Umbilical cord (tissue), 2 donors: ENCODE measurements around the gene CDKN2AIP. TPM values are rescaled to one million over a fixed set of nuclear protein-coding genes. Genes with fewer than 3 reads are reported as not detected.

Source experiments
- DNase-seq: peaks from one replicate; pipeline ENCODE4 v3.0.0-alpha.2; 2015; ENCODE audit warnings: low spot score
- total RNA-seq: library from RNA; depleted of rRNA; stranded (reverse); fragments of >200 nt; gene quantifications from one replicate; pipeline ENCODE4 v1.2.3, GENCODE V29; 2014; ENCODE audit warnings: low replicate concordance; ENCODE audit not compliant: insufficient read depth

CDKN2AIP gene, protein sequence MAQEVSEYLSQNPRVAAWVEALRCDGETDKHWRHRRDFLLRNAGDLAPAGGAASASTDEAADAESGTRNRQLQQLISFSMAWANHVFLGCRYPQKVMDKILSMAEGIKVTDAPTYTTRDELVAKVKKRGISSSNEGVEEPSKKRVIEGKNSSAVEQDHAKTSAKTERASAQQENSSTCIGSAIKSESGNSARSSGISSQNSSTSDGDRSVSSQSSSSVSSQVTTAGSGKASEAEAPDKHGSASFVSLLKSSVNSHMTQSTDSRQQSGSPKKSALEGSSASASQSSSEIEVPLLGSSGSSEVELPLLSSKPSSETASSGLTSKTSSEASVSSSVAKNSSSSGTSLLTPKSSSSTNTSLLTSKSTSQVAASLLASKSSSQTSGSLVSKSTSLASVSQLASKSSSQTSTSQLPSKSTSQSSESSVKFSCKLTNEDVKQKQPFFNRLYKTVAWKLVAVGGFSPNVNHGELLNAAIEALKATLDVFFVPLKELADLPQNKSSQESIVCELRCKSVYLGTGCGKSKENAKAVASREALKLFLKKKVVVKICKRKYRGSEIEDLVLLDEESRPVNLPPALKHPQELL
- 15.2 TPM for total RNA-seq

DNA sequence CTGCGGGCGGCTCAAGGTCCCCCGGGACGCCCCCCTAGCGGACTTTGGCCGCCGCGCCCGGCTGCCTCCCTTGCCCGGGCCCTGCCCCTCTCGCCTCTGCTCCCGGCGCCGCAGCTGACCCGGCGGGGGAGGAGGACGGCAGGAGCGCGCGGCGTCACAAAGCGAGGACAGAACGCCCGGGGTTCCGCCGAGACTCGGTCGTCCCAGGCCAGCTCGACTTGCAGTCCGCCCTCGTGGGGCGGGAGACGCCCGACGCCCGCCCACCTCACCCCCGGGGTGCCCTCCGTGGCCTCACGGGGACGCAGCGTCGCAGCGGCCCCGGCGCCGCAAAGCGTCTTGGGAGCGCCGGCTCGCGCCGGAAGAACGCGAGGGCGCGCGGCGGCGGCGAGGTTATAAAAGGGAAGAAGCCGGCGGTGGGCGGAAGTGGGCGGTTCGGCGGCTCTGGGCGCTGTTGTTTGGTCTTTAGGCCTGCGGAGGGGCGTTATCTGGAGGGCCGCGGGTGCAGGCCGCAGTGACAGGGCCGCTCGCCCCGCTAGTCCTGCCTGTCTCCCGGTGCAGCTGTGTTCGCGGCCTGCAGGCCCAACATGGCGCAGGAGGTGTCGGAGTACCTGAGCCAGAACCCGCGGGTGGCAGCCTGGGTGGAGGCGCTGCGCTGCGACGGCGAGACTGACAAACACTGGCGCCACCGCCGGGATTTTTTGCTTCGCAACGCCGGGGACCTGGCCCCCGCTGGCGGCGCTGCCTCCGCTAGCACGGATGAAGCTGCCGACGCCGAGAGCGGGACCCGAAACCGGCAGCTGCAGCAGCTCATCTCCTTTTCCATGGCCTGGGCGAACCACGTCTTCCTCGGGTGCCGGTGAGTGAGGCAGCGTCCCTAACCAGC lies at the start of gene CDKN2AIP:
CDKN2AIP (plus strand) TSS at position 423 of the 883 bp plus-strand sequence; CDS start at position 585, 162 bp downstream.
- peak; percentile 97 for DNase-seq

DNA sequence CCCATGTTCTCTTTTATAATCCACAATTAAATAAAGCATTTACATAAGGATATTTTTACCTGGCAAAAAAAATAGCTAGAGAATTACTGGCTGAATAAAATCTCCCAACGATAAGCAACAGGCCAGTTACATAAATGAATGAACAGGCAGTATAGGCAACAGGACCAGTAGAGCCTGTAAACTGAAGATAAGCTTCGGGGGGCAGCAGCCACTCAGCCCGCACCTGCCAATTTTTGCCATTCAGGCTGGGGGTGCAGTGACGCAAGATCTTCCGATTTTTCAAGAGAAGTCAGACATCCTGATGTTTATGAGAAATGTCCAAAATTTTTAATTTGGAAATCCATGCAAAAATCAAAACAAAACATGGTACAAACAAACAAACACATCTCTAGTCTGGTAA lies 49.0 kb upstream of the CDKN2AIP start:
- DNase-seq, result no peak

DNA sequence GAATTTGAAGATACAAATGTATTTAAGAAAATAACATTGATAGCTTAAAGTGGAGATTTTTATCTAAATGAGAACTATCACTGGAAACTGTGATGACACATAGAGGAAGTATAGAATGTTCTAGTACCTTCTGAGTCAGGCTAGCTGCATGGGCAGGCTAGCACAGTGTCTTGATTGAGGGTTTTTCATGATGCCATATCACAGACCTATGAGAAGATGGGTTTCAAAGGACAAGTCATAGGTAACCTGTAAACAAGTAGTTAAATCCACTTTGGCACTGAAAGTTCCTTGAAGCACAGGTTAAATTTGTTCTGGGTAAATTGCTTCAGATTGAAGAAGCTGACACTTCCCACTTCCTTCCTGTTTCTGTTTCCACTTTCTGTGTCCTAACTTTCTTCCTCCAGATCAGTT lies 48.2 kb upstream of the CDKN2AIP start:
- DNase-seq, result no peak

DNA sequence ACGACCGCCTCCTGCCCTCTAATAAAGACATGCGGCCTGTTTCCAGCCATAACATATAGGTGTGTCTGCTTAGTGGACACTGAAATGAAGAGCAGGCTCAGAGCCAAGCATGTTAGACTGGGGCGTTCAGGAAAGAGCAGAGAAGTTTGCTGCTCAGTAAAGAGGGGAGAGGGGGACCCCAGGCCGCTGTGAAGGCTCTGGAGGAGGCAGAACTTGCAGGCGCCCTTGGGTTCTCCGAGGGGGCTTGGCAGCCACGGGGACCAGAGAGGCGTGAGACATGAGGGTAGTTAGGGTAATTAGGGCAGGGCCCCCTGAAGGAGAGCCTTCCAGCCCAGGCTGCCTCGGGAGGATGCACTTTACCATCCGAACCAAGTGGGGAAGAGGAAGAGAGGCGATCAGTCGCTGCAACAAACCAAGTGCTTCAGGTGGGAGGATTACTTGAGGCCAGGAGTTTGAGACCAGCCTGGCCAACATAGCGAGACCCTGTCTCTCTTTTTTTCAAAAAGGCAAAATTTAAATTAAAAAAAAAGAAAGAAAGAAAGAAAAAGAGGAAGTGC lies 46.6 kb upstream of the CDKN2AIP start:
- DNase-seq, result no peak

DNA sequence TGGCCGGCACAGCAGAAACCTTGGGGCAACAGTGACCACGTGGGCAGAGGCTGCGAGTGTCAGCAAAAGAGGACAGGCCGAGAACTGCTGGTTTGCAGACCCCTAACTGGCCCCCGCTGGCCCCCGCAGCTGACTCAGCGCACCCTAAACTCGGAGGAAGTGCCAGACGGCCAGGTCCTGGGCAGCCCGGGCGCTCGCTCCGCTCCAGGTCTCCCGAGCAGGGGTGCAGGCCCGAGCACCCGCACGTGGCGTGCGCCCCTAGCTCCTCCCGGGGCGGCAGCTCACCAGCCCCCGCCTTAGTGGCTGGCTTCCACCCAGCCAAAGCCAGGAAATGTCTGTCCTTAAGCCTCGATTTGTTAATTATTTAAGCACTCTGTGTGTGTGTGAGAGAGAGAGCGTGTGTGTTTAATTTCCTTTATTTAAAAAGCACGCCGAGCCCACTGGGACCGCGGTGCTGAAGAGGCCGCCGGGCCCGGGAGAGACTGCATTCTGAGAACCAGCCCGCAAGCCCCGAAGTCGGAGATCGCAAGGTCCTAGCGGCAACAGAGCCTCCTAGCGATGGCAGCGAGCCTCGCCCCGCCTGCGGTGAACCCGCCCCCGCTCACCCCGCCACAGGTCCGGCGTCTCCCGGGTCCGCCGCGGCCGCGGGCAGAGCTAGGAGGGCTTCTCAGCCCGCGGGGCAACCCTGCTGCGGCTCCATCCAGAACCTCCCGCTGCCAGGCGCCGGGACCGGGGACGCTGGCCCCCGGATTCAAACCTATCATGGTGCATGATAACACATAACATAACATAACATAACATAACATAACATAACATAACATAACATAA lies 45.9 kb upstream of the CDKN2AIP start:
- peak; percentile 72 for DNase-seq

DNA sequence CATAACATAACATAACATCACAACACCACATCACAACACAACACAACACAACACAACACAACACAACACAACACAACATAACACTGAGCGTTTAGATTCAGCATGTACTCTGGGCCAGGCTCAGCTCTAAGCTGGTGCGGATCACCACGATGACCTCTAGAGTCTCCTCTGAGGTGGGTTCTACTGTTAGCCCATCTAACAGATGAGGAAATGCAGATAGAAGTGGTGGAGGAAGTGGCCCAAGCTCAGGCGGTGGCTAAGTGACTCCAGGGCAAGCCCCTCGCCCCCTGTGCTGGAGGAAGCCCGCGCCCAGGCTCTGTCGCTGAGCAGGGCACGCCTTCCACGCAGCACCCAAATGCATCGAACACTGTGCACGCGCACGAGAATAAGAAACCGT lies 45.3 kb upstream of the CDKN2AIP start:
- no peak for DNase-seq

DNA sequence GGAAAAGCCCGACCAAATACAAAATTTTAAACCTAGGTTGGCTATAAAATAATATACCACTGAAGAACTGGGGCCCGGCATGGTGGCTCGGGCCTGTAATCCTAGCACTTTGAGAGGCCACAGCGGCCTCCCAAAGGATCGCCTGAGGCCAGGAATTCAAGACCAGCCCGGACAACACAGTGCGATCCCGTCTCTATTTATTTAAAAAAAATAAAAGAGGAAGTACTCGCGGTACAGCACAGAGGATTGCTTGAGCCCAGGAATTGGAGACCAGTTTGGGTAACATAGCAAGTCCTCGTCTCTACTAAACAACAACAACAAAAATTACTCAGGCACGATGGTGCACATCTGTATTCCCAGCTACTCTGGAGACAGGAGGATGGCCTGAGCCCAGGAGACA lies 44.8 kb upstream of the CDKN2AIP start:
- no peak for DNase-seq

DNA sequence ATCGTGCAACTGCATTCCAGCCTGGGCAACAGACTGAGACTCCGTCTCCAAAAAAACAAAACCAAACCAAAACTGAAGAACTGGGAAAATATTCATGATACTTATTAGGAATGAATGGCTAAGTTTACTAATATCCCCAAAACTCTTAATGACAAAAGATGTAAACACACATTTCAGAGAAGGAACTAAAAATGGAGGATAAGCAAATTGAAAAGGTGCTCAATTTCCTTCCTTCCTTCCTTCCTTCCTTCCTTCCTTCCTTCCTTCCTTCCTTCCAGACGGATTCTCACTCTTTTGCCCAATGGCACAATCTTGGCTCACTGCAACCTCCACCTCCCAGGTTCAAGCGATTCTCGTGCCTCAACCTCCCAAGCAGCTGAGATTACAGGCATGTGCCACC lies 44.4 kb upstream of the CDKN2AIP start:
- DNase-seq, result no peak

DNA sequence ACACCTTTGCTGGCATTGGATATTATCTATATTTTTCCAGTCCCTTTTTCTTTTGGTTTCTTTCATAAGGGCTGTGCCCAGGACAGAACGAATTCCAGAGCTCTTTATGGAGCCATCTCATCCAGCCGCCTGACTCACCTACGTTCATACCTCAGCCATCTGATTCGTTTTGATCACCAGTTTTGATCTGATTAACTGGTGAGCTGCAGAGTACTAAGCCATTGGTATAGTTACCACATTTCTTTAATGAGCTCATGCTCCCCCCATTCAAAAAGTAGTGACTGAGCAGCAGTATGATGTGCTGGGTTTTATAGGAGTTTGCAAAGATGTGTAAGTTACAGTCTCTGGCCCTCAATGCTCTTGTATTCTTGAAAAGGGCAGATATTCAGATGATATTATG lies 43.0 kb upstream of the CDKN2AIP start:
- no peak for DNase-seq

DNA sequence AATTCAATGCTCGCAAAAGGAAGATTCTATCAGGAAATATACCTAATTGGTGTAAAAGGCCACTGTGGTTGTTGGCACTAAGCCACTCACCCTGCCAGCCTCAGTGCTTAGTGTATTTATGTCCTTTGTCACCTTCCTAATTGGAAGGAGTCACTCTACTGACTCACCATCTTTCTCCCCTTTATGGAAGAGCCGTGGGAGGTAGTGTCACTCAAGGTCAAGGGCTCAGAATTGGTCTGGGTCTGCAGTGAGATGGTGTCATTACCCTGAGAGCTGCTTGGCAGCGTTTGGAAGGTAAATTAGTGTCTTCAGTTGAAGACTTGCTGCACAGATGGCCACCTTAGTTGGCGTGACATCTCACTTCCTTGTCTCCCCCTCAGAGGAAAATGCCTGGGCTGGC lies 41.7 kb upstream of the CDKN2AIP start:
- no peak for DNase-seq

DNA sequence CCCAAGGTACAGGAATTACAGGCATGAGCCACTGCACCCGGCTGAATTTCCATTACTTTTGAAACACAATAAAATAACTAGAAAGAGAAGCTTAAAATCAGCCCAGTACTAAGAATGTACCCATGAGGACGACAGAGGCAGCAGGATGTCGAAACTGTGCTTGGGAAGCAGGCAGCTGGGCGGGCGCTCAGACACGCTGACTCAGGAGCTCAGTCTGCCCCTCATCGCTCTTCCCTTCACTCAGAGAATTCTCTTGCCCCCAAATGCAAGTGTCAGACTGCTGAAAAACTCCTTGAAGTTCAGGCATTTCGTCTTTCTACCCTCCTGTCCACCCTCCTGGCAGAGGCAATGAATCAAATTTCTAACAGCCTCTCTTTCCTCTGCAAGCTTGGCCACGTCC lies 41.0 kb upstream of the CDKN2AIP start:
- no peak for DNase-seq

DNA sequence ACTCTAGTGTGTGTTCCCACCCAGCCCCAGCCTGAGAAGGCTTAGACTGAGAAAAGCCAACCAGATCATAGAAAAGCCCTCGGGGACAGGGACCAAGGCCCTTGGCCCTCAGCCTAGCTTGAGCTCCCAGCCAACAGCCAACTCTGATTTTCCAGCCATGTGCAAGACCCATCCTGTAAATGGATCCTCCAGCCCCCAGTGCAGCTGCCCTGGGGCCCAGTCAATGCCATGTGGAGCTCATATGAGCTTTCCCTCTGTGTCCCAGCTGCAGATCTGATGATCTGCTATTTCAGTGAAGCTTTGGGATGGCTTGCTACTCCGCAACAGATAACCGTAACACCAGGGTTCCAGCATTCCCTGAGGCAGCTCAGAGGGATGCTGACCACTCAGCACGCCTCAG lies 40.5 kb upstream of the CDKN2AIP start:
- DNase-seq, result no peak

DNA sequence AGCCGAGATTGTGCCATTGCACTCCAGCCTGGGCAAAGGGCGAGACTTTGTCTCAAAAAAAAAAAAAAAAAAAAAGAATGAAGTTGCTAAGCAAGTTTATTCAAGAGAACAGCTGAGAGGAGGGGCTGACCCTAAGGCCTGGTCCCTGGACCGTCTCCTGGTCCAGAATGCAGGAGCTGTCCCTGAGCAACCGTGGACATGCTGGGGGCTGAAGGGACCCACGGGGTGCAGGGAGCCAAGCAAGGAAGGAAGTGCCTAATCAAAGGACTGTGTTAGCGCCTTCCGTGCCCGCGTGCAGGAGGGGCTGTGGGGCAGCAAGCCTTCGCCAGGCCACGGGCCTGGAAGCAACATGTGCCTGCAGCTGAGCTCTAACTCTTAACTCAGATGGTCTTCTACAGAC lies 39.1 kb upstream of the CDKN2AIP start:
- no peak for DNase-seq

DNA sequence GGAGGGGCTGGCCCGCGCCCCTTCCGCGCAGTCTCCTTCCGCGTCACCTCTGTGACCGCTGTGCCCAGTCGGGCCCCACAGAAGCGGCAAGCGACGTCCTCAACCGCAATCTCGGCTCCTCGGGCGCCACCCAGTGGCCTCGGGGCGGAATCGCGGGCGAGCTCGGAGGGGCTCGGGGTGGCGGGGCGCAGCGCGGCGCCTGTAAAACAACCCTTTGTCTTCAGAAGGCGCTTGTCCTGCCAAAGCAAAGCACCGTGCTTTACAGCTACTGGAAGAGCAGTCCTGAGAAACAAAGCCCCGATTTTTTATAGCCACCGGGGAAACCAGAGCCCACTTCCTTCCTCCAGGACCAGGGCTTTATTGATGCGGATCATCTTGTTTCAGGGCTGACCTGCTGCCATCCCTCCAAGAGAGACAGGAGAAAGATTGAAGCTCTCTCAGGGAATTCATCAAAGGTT lies 37.3 kb upstream of the CDKN2AIP start:
- peak; percentile 84 for DNase-seq

DNA sequence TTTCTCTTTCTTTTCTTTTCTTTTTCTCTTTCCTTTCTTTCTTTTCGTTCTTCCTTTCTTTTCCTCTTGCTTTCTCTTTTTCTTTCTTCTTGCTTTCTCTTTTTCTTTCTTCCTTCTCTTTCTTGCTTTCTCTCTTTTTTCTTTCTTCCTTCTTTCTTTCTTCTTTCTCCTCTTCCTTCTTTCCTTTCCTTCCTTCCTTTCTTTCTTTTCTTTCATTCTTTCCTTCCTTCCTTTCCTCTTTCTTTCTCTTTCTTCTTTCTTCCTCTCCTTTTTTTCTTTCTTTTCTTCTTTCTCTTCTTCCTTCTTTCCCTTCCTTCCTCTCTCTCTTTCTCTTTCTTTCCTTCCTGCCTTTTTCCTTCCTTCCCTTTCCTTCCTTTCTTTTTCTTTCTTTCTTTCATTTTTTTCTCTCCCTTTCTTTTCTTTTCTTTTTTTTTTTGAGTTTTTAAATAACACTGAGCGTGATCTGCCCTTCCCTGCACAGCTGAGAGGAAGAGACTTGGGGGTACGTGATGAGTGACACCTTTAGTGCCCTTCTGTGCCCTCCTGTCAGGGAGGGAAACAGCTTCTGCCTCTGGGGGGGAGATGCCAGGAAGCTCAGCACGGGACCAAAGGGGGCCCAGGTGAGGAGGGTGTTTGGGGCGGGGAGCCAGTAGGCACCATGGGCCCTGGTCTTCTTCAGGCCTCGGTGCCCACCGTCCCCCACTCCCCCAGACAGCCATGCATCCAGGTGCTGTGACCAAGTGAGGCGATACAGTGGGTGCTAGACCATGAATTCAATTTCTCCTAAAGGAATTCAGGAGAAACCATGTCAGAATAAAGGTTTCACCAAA lies 36.6 kb upstream of the CDKN2AIP start:
- no peak for DNase-seq

DNA sequence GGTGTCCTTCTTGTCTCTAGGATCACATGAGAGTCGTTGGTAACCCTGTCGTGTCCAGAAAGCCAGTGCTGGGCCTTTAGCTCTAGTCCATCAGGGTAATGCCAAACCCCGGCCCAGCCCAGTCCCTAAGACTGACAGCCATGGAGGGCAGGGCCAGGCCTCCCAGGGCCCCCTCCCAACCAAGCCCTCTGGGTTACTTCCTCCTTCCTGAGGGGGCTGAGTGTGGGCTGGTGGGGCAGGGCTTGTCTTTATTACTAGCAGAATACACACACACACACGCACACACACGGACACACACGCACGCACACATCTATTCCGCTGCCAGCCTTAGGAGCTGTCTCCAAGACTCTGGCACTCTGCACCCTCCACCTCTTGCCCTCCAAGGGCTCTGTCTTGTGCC lies 35.6 kb upstream of the CDKN2AIP start:
- no peak for DNase-seq

DNA sequence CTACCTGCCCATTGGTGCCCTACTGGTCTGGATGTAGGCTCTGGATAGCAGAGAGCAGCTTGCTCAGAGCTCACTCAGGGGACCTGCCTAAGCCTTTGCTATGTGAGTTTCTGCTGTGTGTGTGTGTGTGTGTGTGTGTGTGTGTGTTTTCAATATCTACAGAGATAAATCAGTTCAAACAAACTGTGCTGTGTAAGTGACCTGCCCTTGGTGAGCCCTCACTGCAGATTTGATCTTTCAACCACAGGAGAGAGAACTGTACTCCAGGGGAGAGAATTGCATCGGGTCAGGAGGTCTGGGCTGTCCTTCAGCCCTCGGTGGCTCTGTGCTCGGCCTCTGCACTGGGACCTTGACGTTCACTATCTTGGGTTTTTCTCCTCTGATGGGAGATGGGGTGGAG lies 35.0 kb upstream of the CDKN2AIP start:
- no peak for DNase-seq

DNA sequence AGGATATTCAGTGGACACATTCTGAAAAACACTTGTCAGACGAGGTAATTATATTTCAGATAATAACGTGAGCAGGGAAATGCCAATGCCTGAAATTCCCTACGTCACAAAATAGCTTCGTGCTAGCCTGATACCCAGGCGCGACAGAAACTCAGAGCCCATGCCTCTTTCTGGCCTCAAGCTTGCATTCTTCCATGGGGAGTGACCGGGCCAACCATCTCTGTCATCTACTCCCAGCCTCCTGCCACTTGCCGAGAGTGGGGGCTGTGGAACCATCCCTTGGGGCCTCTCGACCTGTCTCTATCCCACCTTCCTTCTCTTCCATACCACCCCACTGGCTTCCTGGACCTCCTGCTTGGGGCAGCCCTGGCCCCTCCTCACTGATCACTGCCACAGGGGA lies 34.5 kb upstream of the CDKN2AIP start:
- DNase-seq, result no peak

DNA sequence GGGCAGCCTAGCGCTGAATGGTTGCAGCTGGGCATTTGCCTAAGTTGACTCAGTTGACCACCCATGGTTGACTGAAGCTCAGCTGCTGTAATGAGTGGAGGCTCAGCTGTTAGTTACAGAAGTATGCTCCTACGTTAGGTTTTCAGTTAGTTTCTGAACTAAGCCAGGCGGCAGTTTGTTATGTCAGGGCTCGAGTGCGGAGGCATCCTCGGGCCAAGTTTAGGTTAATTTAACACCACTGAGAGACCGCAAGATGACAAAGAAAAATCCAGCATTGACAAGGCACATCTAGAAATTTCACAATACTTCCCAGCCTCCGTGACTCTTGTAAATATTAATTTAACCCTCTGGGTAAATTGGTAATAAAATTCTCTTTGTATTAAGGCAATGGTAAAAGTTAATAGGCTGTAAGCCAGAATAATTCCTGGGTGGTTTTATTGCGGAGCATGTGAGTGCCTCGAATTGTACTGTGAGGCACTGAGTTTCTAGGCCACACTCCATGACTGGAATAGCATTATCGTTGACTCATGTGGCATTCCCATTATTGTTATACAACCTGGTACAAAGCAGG lies 33.1 kb upstream of the CDKN2AIP start:
- no peak for DNase-seq

DNA sequence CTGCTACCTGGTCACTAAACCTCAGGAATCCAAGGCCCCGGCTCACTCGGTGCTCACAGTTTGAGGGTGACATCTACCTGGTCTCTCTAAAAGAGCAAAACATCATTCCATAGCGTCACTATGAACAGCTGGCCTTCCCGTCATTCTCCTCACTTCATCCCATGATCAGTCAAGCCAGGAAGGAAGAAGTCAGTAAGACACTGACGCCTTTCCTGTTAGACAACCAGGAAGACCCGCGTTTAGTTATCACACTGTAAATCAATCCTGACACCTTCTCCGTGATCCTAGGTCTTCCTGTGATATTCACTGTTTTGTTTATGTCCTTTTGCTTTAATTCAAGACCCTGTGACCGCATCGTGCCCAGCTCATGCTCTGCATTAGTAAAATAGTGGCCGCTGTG lies 31.6 kb upstream of the CDKN2AIP start:
- DNase-seq, result no peak
